DMS 273 (cell line): ENCODE data around the gene ZNF358.

Experiments used
- DNase-seq: peaks from one replicate; lab custom pipeline; 2025; ENCODE audit not compliant: unreplicated experiment; lab: John Stamatoyannopoulos, UW

ZNF358 gene

DNA sequence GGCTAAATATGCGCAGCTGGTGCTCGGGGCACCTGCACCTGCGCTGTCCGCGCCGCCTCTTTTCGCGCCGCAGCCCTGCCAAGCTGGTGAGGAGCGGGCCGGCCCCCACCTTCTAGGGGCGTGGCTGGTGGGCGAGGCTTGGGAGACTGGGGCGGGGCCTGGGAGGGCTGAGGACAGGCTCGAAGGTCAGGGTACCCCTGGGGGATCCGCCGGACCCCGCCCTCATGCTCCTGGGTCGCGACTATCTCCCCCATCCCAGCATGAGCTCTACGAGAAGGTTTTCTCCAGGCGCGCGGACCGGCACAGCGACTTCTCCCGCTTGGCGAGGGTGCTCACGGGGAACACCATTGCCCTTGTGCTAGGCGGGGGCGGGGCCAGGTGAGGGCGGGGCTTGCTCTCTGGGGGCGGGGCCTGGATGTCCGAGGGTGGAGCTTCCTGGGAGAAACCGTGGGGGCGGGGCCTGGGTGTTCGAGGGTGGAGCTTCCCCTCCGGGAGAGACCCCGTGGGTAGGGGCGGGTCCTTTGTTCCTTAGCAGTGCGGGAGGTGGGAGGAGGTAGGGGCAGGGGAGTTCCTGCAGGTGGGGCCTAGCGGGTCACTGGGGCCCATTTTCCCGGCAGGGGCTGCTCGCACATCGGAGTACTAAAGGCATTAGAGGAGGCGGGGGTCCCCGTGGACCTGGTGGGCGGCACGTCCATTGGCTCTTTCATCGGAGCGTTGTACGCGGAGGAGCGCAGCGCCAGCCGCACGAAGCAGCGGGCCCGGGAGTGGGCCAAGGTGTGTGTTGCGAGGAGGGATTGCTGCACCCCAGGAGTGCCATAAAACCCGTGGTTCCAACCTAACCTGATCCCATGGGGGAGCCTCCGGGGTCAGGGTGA, 39.3 kb downstream of the ZNF358 start:
- DNase-seq: no peak

DNA sequence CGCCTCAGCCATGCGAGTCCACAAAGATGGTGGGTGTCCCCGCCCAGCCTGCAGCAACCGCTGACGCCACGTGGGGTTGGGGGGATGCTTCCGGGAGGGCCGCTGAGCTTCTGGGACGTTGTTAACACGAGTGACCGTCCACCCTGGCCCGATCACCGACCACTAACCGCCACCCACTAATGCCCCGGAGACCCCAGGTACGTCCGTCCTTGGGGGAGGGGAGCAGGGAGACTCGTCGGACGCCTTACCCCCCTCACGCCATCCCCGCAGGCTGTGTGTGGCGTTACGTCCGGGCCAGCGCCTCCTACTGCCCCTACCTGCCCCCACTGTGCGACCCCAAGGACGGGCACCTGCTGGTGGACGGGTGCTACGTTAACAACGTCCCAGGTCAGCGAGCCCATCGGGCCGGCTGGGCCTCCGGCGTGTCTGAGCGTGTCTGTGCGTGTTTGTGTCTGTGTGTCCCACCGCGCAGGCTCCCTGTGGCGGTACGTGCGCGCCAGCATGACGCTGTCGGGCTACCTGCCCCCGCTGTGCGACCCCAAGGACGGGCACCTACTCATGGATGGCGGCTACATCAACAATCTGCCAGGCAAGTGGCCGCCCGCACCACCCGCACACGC, 40.9 kb downstream of the ZNF358 start:
- no peak for DNase-seq

DNA sequence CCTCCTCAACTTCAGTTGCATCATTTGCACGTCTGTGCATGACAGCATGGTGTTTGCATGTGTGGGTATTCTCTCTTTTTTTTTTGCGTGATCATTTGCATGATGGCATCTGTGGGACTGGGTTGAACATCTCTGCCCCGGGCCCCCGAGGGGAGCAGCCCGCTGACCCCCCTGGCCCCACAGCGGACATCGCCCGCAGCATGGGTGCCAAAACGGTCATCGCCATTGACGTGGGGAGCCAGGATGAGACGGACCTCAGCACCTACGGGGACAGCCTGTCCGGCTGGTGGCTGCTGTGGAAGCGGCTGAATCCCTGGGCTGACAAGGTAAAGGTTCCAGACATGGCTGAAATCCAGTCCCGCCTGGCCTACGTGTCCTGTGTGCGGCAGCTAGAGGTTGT, 42.8 kb downstream of the ZNF358 start:
- no peak for DNase-seq

DNA sequence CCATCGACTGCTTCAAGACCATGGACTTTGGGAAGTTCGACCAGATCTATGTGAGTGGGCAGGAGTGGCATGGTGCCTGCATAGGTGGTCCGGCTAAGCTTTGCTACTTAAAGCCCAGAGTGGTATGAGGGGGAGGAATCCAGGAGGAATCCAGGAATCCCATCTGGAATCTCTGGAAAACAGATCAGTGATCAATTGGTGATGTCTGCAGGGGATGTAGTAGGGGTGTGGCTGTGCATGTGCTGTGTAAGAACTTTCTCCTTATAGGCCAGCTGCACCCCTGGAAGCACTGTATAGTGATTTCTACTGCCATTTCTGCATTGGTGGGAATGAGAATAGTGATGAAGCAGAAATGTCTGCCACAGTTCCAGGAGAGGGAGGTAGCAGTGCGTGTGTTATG, 43.2 kb downstream of the ZNF358 start:
- no peak for DNase-seq

DNA sequence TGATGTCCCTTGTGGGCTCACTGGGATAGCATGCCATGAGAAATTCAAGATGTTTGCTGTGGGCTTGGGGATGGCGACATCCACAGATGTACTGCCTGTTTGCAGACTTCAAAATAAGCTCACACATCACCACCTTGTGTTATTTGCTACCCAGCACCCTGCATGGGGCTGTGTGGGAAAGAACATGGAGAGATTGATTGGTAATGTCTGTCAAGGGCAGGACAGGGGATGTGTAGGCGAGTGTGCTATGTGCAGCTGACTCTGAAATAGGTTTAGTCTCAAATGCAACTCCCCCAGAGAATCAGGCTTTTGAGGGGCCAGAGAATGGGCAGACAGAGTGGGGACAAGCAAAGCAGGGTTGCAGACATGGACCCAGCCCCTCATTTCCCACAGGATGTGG, 44.4 kb downstream of the ZNF358 start:
- no peak for DNase-seq

DNA sequence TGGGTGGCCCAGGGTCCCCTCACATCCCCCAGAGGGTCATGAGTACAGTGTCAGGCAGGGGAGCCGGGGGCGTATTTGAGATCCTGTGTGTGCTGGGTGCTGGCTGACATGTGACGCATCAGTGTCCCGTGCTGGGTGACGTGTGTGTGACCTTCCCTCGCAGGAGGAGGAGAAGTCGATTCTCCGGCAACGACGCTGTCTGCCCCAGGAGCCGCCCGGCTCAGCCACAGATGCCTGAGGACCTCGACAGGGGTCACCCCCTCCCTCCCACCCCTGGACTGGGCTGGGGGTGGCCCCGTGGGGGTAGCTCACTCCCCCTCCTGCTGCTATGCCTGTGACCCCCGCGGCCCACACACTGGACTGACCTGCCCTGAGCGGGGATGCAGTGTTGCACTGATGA, 45.4 kb downstream of the ZNF358 start:
- no peak for DNase-seq

DNA sequence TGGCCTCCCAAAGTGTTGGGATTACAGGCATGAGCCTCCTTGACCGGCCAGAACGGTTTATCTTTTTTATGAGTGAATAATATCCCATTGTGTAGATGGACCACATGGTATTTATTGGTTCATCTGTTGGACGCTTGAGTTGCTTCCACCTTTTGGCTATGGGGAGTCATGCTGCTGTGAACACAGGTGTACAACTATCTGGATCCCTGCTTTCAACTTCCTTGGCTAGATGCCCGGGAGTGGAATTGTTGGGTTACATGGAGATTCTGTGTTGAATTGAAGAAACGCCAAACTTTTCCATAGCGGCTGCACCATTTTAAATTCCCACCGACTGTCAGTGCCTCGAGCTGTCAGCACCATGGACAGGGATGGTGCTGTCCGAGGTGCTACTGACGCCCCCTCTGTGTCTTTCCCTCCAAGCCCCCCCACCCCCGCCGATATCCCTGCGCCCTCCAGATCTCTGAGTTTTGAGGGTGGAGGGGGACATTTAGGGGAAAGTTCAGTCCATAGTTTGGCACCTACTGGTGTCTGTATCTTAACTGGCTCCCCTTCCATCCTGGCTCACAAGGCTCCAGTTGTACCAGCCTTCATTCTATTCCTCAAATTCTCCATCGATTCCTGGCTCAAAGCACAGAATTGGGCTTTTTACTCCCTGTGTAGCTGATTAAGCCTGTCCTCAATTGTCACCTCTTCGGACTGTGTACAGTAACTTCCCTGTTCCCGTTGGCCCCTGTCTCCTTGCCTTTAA, 46.9 kb downstream of the ZNF358 start:
- no peak for DNase-seq

DNA sequence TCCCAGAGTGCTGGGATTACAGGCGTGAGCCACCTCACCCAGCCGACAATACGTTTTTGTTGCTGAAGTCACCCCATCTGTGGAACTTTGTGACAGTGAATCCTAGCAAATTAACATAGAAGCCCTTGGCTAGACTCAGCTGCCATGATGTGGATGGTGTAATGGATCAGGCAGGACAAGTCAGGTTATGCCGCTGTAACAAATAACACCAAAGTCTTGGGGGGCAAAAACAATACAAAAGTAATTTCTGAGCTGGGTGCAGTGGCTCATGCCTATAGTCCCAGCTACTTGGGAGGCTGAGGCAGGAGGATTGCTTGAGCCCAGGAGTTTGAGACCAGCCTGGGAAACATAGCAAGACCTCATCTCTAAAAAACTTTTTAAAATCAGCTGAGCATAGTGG, 49.0 kb downstream of the ZNF358 start:
- DNase-seq: no peak

DNA sequence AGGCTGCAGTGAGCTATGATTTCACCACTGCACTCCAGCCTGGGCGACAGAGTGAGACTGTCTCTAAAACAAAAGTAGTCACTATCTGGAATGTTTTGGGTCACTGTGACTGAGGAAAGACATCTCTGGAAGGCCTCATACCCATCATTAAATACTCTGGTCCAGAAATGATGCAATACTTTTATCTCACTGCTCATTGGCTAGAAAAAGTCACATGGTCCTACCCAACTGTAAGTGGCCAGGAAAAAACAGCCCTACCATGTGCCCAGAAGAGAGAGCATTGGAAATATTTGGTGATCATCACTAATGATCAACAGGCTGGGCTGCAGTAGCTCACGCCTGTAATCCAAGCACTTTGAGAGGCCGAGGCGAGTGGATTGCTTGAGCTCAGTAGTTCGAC, 49.4 kb downstream of the ZNF358 start:
- DNase-seq: no peak
